ENCODE results near the gene MYCL. TPM values are rescaled to one million over a fixed set of nuclear protein-coding genes. Genes with fewer than 3 reads are reported as not detected.

MYCL gene
- total and polyA plus RNA-seq, 2 experiments from 2014 or later: 6.3 to 7.8 TPM

GRCh38 chr1:39908534-39908933, 6.8 kb upstream of the MYCL start:
- H2AFZ ChIP-seq: no peak overlapping the region
- no peaks in the 10 kb centered on the region for H3K36me3 ChIP-seq (replicated peaks; ENCODE audit: insufficient read depth, low read depth)
- H4K20me1 ChIP-seq (ENCODE audit: insufficient read depth, poor library complexity, severe bottlenecking): no peaks in the 10 kb centered on the region
- no peak overlapping the region for H3K4me3 ChIP-seq
- H3K27me3 ChIP-seq: peaks cover 3% of the 10 kb centered on the region
- H3K4me2 ChIP-seq: no peak overlapping the region
- DNase-seq (ENCODE audit: low spot score): no peak
- no peak for TF ChIP-seq EZH2 (IDR thresholded peaks at IDR 0.05; ENCODE audit: borderline replicate concordance)
- no peak for TF ChIP-seq EZH2phosphoT487 (IDR thresholded peaks at IDR 0.05; ENCODE audit: low read depth, severe bottlenecking, unreplicated experiment)
- TF ChIP-seq, protein P1, sequence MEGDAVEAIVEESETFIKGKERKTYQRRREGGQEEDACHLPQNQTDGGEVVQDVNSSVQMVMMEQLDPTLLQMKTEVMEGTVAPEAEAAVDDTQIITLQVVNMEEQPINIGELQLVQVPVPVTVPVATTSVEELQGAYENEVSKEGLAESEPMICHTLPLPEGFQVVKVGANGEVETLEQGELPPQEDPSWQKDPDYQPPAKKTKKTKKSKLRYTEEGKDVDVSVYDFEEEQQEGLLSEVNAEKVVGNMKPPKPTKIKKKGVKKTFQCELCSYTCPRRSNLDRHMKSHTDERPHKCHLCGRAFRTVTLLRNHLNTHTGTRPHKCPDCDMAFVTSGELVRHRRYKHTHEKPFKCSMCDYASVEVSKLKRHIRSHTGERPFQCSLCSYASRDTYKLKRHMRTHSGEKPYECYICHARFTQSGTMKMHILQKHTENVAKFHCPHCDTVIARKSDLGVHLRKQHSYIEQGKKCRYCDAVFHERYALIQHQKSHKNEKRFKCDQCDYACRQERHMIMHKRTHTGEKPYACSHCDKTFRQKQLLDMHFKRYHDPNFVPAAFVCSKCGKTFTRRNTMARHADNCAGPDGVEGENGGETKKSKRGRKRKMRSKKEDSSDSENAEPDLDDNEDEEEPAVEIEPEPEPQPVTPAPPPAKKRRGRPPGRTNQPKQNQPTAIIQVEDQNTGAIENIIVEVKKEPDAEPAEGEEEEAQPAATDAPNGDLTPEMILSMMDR (IDR thresholded peaks at IDR 0.05; ENCODE audit: poor library complexity): no peak
- H3K27ac ChIP-seq: no peak overlapping the region
- no peaks in the 10 kb centered on the region for H3K9me3 ChIP-seq (ENCODE audit: low read depth)
- 98% methylated on average over 2 of the region's 2 CpGs for WGBS (ENCODE audit: low lambda C conversion rate, missing lambda C conversion rate)
- no peaks in the 10 kb centered on the region for H3K4me1 ChIP-seq (ENCODE audit: insufficient read depth)
- H3K79me2 ChIP-seq: no peaks in the 10 kb centered on the region
- H3K9me2 ChIP-seq (replicated peaks; ENCODE audit: insufficient read depth): no peaks in the 10 kb centered on the region

DNA sequence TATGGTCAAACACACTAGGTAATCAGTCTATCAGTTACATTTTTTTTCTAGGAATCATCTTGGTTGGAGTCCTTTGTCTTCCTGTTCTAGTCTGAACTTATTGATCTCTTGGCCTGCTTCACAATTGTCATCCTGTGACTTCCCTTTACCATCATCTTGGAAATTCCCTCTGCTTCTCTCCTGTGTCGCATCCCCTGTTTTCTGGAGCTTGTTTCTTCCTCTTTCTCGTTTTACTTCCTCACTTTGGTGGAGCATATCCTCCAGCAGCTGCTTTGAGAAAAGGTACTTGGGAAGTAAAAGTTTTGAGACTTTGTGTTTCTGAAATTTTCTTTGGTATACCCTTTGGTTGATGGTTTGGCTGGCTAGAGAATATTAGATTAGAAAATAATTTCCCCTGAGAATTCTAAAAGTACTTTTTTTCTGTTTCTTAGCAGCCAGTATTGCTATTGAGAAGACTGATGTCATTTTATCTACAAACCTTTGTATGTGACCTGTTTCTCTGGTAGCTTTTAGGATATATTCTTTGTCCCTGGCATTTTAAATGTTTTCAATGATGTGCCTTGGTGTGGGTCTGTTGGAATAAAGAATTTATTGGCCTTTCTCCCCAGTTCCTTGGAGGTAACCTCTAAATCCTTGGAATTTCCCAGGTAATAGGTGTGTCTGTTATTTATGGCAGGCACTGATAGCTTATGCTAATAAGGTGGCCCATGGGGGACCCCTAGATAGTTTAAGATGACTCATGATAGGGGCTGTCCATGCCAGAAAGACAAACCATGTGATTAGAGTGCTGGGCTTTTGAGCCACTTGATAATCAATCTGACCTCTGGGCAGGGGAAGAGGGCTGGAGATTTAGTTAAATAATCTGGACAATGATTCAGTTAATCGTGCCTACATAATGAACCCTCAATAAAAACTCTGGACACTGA, 6.1 kb upstream of the MYCL start:
- Histone ChIP-seq H3K79me2 (no peaks in the 10 kb centered on the region), H3K27me3 (peaks cover 8% of the 10 kb centered on the region), H3K4me3 (no peak overlapping the region), H3K9me2 (replicated peaks; ENCODE audit: insufficient read depth) (no peaks in the 10 kb centered on the region), H4K20me1 (ENCODE audit: insufficient read depth, poor library complexity, severe bottlenecking) (no peaks in the 10 kb centered on the region), H3K4me2 (no peak overlapping the region), H3K4me1 (ENCODE audit: insufficient read depth) (no peaks in the 10 kb centered on the region), H3K9me3 (ENCODE audit: low read depth) (no peaks in the 10 kb centered on the region), H2AFZ (no peak overlapping the region), H3K36me3 (replicated peaks; ENCODE audit: insufficient read depth, low read depth) (no peaks in the 10 kb centered on the region), H3K27ac (no peak overlapping the region)
- WGBS (ENCODE audit: low lambda C conversion rate, missing lambda C conversion rate): 90% methylated on average over 3 of the region's 3 CpGs
- TF ChIP-seq, protein P1 (IDR thresholded peaks at IDR 0.05; ENCODE audit: poor library complexity): no peak
- DNase-seq (ENCODE audit: low spot score): no peak

GRCh38 chr1:39905172-39905571, 3.5 kb upstream of the MYCL start:
- H3K9me2 ChIP-seq (replicated peaks; ENCODE audit: insufficient read depth): no peaks in the 10 kb centered on the region
- TF ChIP-seq EZH2phosphoT487 (IDR thresholded peaks at IDR 0.05; ENCODE audit: low read depth, severe bottlenecking, unreplicated experiment) (no peak), EZH2 (IDR thresholded peaks at IDR 0.05; ENCODE audit: borderline replicate concordance) (no peak)
- TF ChIP-seq, protein P1 (IDR thresholded peaks at IDR 0.05; ENCODE audit: poor library complexity): no peak
- H3K4me1 ChIP-seq (ENCODE audit: insufficient read depth): no peaks in the 10 kb centered on the region
- H2AFZ ChIP-seq: no peak overlapping the region
- no peak overlapping the region for H3K27ac ChIP-seq
- H3K79me2 ChIP-seq: peaks cover 2% of the 10 kb centered on the region
- DNase-seq (ENCODE audit: low spot score): no peak
- no peaks in the 10 kb centered on the region for H4K20me1 ChIP-seq (ENCODE audit: insufficient read depth, poor library complexity, severe bottlenecking)
- 92% methylated on average over 4 of the region's 4 CpGs for WGBS (ENCODE audit: low lambda C conversion rate, missing lambda C conversion rate)
- no peak overlapping the region for H3K4me3 ChIP-seq
- H3K4me2 ChIP-seq: no peak overlapping the region
- H3K27me3 ChIP-seq: peaks cover 14% of the 10 kb centered on the region
- H3K36me3 ChIP-seq (replicated peaks; ENCODE audit: insufficient read depth, low read depth): no peaks in the 10 kb centered on the region
- H3K9me3 ChIP-seq (ENCODE audit: low read depth): no peaks in the 10 kb centered on the region
